Keratinocyte (primary cell): ENCODE data around the gene SPDYE3.
"Not testable (repeated sequence)": the region's sequence is repeated elsewhere in the genome, so short reads cannot be mapped to it uniquely, and the experiment has no call there.

Experiments used
- CTCF ChIP-seq, 3 experiments: IDR thresholded peaks in 1 of 3; conservative IDR thresholded peaks in 1 of 3; optimal IDR thresholded peaks in 1 of 3; 2 replicates in 2 of 3; 3 replicates in 1 of 3; pipeline versions ENCODE3 to v1.5.1; 2011; ENCODE audit warnings: low read length in 3 of 3, mild to moderate bottlenecking in 3 of 3, moderate library complexity in 2 of 3, control low read depth in 1 of 3, inconsistent platforms in 1 of 3; ENCODE audit not compliant: insufficient read depth in 2 of 3; ENCODE audit errors: extremely low read depth in 1 of 3
- EZH2 ChIP-seq: IDR thresholded peaks from one replicate; pipeline ENCODE4 v1.6.1; 2012; ENCODE audit warnings: inconsistent platforms, mild to moderate bottlenecking, low read length, moderate library complexity

GRCh38 chr7:100352230-100352781 is 44.8 kb downstream of the SPDYE3 start:
- not testable (repeated sequence) for TF ChIP-seq CTCF (optimal IDR thresholded peaks at IDR 0.05 in 1 of 3, IDR thresholded peaks at IDR 0.05 in 1 of 3, conservative IDR thresholded peaks at IDR 0.05 in 1 of 3; ENCODE audit: extremely low read depth in 1 of 3, insufficient read depth in 2 of 3, low read length in 3 of 3); EZH2
